Measurements from ENCODE around the gene USPL1. TPM values are rescaled to one million over a fixed set of nuclear protein-coding genes. Genes with fewer than 3 reads are reported as not detected.
"Not testable (repeated sequence)": the region's sequence is repeated elsewhere in the genome, so short reads cannot be mapped to it uniquely, and the experiment has no call there.

The USPL1 gene
- polyA plus RNA-seq, 2 of the 4 experiments (the other 2 are of a cell fraction), result 7.6 to 22.7 TPM

- ChIA-PET POLR2A (no interaction called here), CTCF (no interaction called here)
- H3K27ac ChIP-seq, result no peak overlapping the region
- no peaks in the 10 kb centered on the region for H3K9me3 ChIP-seq
- WGBS (ENCODE audit: missing lambda C conversion rate), result 82% methylated on average over 4 of the region's 4 CpGs
- no peak overlapping the region for H3K4me2 ChIP-seq
- TF ChIP-seq GATA3 (IDR thresholded peaks at IDR 0.05; ENCODE audit: borderline replicate concordance) (no peak), RAD21 (conservative IDR thresholded peaks at IDR 0.05 in 1 of 2, IDR thresholded peaks at IDR 0.05 in 1 of 2) (no peak), BCL3 (IDR thresholded peaks at IDR 0.05) (no peak), HOXB5 (CRISPR knock-in tag; IDR thresholded peaks at IDR 0.05) (no peak), POLR2AphosphoS2 (conservative IDR thresholded peaks at IDR 0.05; ENCODE audit: low read length) (no peak), CEBPB (IDR thresholded peaks at IDR 0.05) (no peak), EHF (CRISPR knock-in tag; IDR thresholded peaks at IDR 0.05) (no peak), MAFK (IDR thresholded peaks at IDR 0.05; ENCODE audit: partially characterized antibody) (no peak), TFCP2L1 (CRISPR knock-in tag; IDR thresholded peaks at IDR 0.05) (no peak), ZNF302 (CRISPR knock-in tag; IDR thresholded peaks at IDR 0.05) (no peak), ZC3H11A (IDR thresholded peaks at IDR 0.05) (no peak)
- H3K4me1 ChIP-seq, result no peaks in the 10 kb centered on the region
- no peak overlapping the region for H3K4me3 ChIP-seq
- DNase-seq (ENCODE audit: low read depth in 1 of 2, low spot score in 1 of 2), result no peak
- no peak for ATAC-seq
- FAIRE-seq, result no peak
Measured at GRCh38 chr13:30638301-30638700, 20.6 kb downstream of the USPL1 start.

GRCh38 chr13:30639671-30640070, 22.0 kb downstream of the USPL1 start:
- 92% methylated on average over 4 of the region's 4 CpGs for WGBS (ENCODE audit: missing lambda C conversion rate)
- DNase-seq (ENCODE audit: low read depth in 1 of 2, low spot score in 1 of 2) (no peak), FAIRE-seq (no peak), ATAC-seq (no peak)
- no peaks in the 10 kb centered on the region for H3K9me3 ChIP-seq
- no peaks in the 10 kb centered on the region for H3K4me1 ChIP-seq
- H3K4me3 ChIP-seq, result no peak overlapping the region
- CTCF ChIA-PET, result interaction anchor here (0.6 to 0.7 kb wide), 2 partner anchors 24 to 168 kb away, joined by 3 read pairs; no protein-coding TSS in a partner anchor
- POLR2A ChIA-PET, result no interaction called here
- no peak overlapping the region for H3K4me2 ChIP-seq
- TF ChIP-seq HOXB5 (CRISPR knock-in tag; IDR thresholded peaks at IDR 0.05) (no peak), FOXS1 (CRISPR knock-in tag; IDR thresholded peaks at IDR 0.05) (no peak), HES2 (IDR thresholded peaks at IDR 0.05) (no peak), RARB (CRISPR knock-in tag; IDR thresholded peaks at IDR 0.05) (no peak), CTCF (IDR thresholded peaks at IDR 0.05) (no peak), CEBPB (IDR thresholded peaks at IDR 0.05) (no peak), HEYL (CRISPR knock-in tag; IDR thresholded peaks at IDR 0.05) (no peak), GATA3 (IDR thresholded peaks at IDR 0.05; ENCODE audit: borderline replicate concordance) (no peak), NPAS2 (CRISPR knock-in tag; IDR thresholded peaks at IDR 0.05; ENCODE audit: borderline replicate concordance) (no peak), KDM1A (IDR thresholded peaks at IDR 0.05; ENCODE audit: low read depth) (no peak), ZC3H11A (IDR thresholded peaks at IDR 0.05) (no peak), E2F6 (IDR thresholded peaks at IDR 0.05; ENCODE audit: borderline replicate concordance, low read depth) (no peak), ATOH8 (CRISPR knock-in tag; IDR thresholded peaks at IDR 0.05; ENCODE audit: low read depth) (no peak), EP300 (IDR thresholded peaks at IDR 0.05) (no peak)
- no peak overlapping the region for H3K27ac ChIP-seq

GRCh38 chr13:30641173-30641572, 23.5 kb downstream of the USPL1 start:
- ATAC-seq; H3K9me3 ChIP-seq; POLR2A ChIA-PET; DNase-seq (ENCODE audit: low read depth in 1 of 2, low spot score in 1 of 2); H3K4me2 ChIP-seq; FAIRE-seq; H3K4me3 ChIP-seq; H3K27ac ChIP-seq; H3K4me1 ChIP-seq: not testable (repeated sequence)
- CTCF ChIA-PET, result interaction anchor here (1.0 kb wide), 1 partner anchor 12 kb away, joined by 5 read pairs; no protein-coding TSS in a partner anchor
- WGBS (ENCODE audit: missing lambda C conversion rate), result 94% methylated on average over 1 of the region's 1 CpG

Data from A549 (cell line).